B cell (primary cell): ENCODE measurements around the gene AFF3. TPM values are rescaled to one million over a fixed set of nuclear protein-coding genes. Genes with fewer than 3 reads are reported as not detected.

Experiments
- ATAC-seq: fragments of 200-7000 bp; cut with Tn5 transposase; one replicate; pipeline ENCODE4 v1.10.0; 2021; ENCODE audit warnings: low read depth, mild to moderate bottlenecking, moderate number of reproducible peaks, moderate library complexity
- CTCF ChIA-PET: fragments of 350-600 bp; sonication (Branson Sonifier 250); formaldehyde crosslinking; loops from one replicate; lab custom pipeline; 2021; ENCODE audit warnings: antibody characterized with exemption, inconsistent platforms; lab: Charles Lee
- POLR2A ChIA-PET: fragments of 350-600 bp; sonication (Branson Sonifier 250); formaldehyde crosslinking; loops from one replicate; lab custom pipeline; 2021; ENCODE audit warnings: antibody characterized with exemption; lab: Charles Lee
- DNase-seq: peaks from one replicate; pipeline ENCODE4 v3.0.0; 2013
- H2AFZ ChIP-seq: 2 replicates; pipeline ENCODE4 v1.6.1; 2012; ENCODE audit warnings: mild to moderate bottlenecking, low read depth, low read length; ENCODE audit not compliant: insufficient read depth, poor library complexity, severe bottlenecking
- H3K27ac ChIP-seq, 2 donors: 1 replicate in 1 of 2; 2 replicates in 1 of 2; pipeline ENCODE4 v1.5.1; 2012 to 2013; ENCODE audit warnings: low read length in 2 of 2, mild to moderate bottlenecking in 2 of 2, moderate library complexity in 1 of 2
- H3K27me3 ChIP-seq, 4 experiments: fragments of 200-600 bp in 1 of 4; sonication (generic) in 1 of 4; replicated peaks in 1 of 4; 1 replicate in 2 of 4; 2 replicates in 2 of 4; pipeline versions ENCODE4 v1.6.1 to v1.7.0; 2013 to 2016; ENCODE audit warnings: low read length in 3 of 4, mild to moderate bottlenecking in 2 of 4, mixed read lengths in 1 of 4, moderate library complexity in 1 of 4; ENCODE audit not compliant: insufficient read depth in 4 of 4, control insufficient read depth in 3 of 4; ENCODE audit errors: control extremely low read depth in 1 of 4
- H3K36me3 ChIP-seq, 2 experiments: replicated peaks in 1 of 2; 1 replicate in 1 of 2; 2 replicates in 1 of 2; pipeline versions ENCODE4 v1.6.1 to v1.7.1; 2013; ENCODE audit warnings: low read length in 1 of 2; ENCODE audit not compliant: insufficient read depth in 2 of 2, control insufficient read depth in 1 of 2; ENCODE audit errors: control extremely low read depth in 1 of 2, extremely low read depth in 1 of 2
- H3K4me1 ChIP-seq, 2 donors: fragments of 200-600 bp in 1 of 2; sonication (generic) in 1 of 2; 1 replicate in 1 of 2; 2 replicates in 1 of 2; pipeline versions ENCODE4 v1.5.1 to v1.6.1; 2013 to 2017; ENCODE audit warnings: low read length in 2 of 2; ENCODE audit not compliant: control insufficient read depth in 2 of 2, insufficient read depth in 2 of 2
- H3K4me2 ChIP-seq: replicated peaks from 2 replicates; pipeline ENCODE3; 2012; ENCODE audit warnings: mild to moderate bottlenecking, low read depth, low read length; ENCODE audit not compliant: poor library complexity, severe bottlenecking
- H3K4me3 ChIP-seq, 5 experiments: fragments of 200-600 bp in 1 of 5; sonication (generic) in 1 of 5; 1 replicate in 3 of 5; 2 replicates in 2 of 5; pipeline versions ENCODE4 v1.5.1 to v1.7.0; 2011 to 2016; ENCODE audit warnings: low read length in 4 of 5, mild to moderate bottlenecking in 4 of 5, low read depth in 2 of 5, control low read depth in 1 of 5, moderate library complexity in 1 of 5; ENCODE audit not compliant: insufficient read depth in 1 of 5; ENCODE audit errors: control extremely low read depth in 1 of 5, extremely low read depth in 1 of 5
- H3K79me2 ChIP-seq: fragments of 200-600 bp; sonication (generic); one replicate; pipeline ENCODE4 v1.6.0; 2016; ENCODE audit warnings: low read length; ENCODE audit not compliant: control insufficient read depth, insufficient read depth
- H3K9ac ChIP-seq: fragments of 200-600 bp; sonication (generic); 2 replicates; pipeline ENCODE4 v1.6.1; 2017; ENCODE audit warnings: mild to moderate bottlenecking, low read length, moderate library complexity
- H3K9me3 ChIP-seq, 3 donors: one replicate each; pipeline versions ENCODE4 v1.6.1 to v1.7.1; 2013; ENCODE audit warnings: low read length in 2 of 3; ENCODE audit not compliant: control insufficient read depth in 2 of 3, insufficient read depth in 1 of 3; ENCODE audit errors: control extremely low read depth in 1 of 3
- H4K20me1 ChIP-seq: 2 replicates; pipeline ENCODE4 v1.6.0; 2012; ENCODE audit warnings: mild to moderate bottlenecking, low read length; ENCODE audit not compliant: insufficient read depth, control insufficient read depth, poor library complexity, severe bottlenecking
- H3K27ac Mint-ChIP-seq: one replicate; pipeline ENCODE4 v1.8.0; 2021; ENCODE audit warnings: mixed read lengths
- H3K27me3 Mint-ChIP-seq: one replicate; pipeline ENCODE4 v1.8.0; 2021; ENCODE audit warnings: mixed read lengths
- H3K4me1 Mint-ChIP-seq: one replicate; pipeline ENCODE4 v1.8.0; 2021; ENCODE audit warnings: mixed read lengths
- H3K4me3 Mint-ChIP-seq: one replicate; pipeline ENCODE4 v1.8.0; 2021; ENCODE audit warnings: mixed read lengths
- H3K9me3 Mint-ChIP-seq: one replicate; pipeline ENCODE4 v1.8.0; 2022; ENCODE audit warnings: mixed read lengths; ENCODE audit not compliant: insufficient read depth
- EZH2 ChIP-seq: IDR thresholded peaks from 2 replicates; pipeline ENCODE4 v1.6.1; 2012; ENCODE audit warnings: borderline replicate concordance, low read depth, mild to moderate bottlenecking, moderate library complexity, low read length; ENCODE audit not compliant: insufficient read depth, poor library complexity, severe bottlenecking
- whole genome bisulfite sequencing: methylation state at CpG from one replicate; pipeline ENCODE4 v1.1.5; 2013; ENCODE audit warnings: missing lambda C conversion rate; ENCODE audit not compliant: insufficient coverage; 5-methylcytosine and 5-hydroxymethylcytosine counted together
- intact Hi-C: fragments of 100-400 bp; cut with micrococcal nuclease; formaldehyde crosslinking; loops from one replicate; pipeline ENCODE4 v1.10.0; 2022
- polyA plus RNA-seq: library from polyadenylated mRNA; depleted of rRNA; stranded (reverse); fragments of >200 nt; gene quantifications from 2 replicates; pipeline ENCODE4 v1.2.3, GENCODE V29; 2012
- total RNA-seq, 2 donors: library from RNA; stranded (reverse); fragments of 120-200 nt in 1 of 2; gene quantifications; 1 replicate in 1 of 2; 2 replicates in 1 of 2; pipeline versions ENCODE4 v1.2.3 to v1.2.4, GENCODE V29; 2013 to 2022
- TF ChIP-seq, protein P1 (sequence below): fragments of 200-600 bp; IDR thresholded peaks from one replicate; pipeline ENCODE4 v1.8.0; 2022; ENCODE audit warnings: antibody characterized with exemption, mild to moderate bottlenecking

The AFF3 gene
- total and polyA plus RNA-seq, 2 donors (not counting 1 experiment from before 2014, with no cell fraction given), result 117 to 830 TPM

DNA sequence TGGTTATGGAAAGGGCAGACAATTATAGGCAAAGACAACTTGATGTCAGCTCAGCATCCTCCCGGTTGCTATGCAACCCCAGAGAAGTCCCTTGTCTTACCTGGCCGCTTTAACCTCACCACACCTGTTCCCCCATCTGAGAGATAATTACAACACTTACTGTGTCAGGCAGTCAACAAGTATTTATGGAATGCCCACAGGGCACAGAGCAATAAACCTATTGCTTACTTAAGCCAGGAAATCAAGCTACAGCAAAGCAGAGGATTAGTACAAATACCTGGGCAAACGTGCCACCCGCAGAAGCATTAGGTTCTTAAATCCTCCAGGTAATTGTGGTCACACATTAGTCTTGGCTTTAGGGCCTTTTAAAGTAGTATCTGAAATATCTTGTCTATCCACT is 332.2 kb downstream of the AFF3 start:
- CTCF ChIA-PET, result no interaction called here
- Mint-ChIP-seq H3K9me3 (no peaks in the 10 kb centered on the region), H3K4me3 (no peak overlapping the region)

DNA sequence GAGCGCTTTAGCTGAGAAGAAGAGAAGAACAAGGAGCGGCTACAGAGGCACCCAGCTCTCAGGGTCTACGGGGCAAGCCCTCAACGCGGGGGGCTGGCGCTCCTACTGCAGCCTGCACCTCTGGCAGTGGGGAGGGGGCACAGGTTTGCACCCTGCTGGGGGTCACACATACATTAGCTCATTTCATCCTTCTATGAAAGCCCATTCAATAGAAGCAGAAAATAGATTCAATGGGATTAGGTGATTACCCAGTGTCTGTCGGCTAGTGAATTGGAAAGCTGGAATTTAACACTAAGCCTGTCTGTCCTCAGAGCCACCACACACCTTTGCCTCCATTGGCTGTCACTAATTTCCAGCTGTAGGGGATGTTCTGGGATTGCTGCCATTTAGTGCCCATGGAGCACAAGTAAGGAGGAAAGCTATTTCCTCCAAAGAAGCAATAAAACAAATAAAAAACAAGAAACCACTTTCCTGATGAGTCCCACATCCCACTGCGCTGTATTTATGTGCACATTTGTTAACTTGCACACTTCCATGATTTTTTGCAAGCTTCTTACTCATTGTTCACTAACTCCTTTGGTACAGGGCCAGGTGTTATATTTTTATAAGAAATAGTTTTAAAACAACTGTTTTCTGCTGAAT is 333.0 kb downstream of the AFF3 start:
- Histone ChIP-seq H3K79me2 (peaks cover 79% of the 10 kb centered on the region), H3K9ac (no peak overlapping the region), H3K4me1 (peaks cover 4 to 10% of the 10 kb centered on the region in 2 donors), H3K4me2 (no peak overlapping the region), H4K20me1 (peaks cover 84% of the 10 kb centered on the region), H2AFZ (no peak overlapping the region), H3K27ac (no peak overlapping the region), H3K4me3 (no peak overlapping the region), H3K9me3 (no peaks in the 10 kb centered on the region), H3K36me3 (peaks cover 4 to 31% of the 10 kb centered on the region in 2 experiments), H3K27me3 (no peaks in the 10 kb centered on the region)
- Mint-ChIP-seq H3K27ac (no peak overlapping the region), H3K4me1 (peaks cover 34% of the 10 kb centered on the region), H3K27me3 (no peaks in the 10 kb centered on the region), H3K9me3 (no peaks in the 10 kb centered on the region), H3K4me3 (no peak overlapping the region)
- ATAC-seq, result no peak
- CTCF ChIA-PET, result no interaction called here
- TF ChIP-seq, protein P1, sequence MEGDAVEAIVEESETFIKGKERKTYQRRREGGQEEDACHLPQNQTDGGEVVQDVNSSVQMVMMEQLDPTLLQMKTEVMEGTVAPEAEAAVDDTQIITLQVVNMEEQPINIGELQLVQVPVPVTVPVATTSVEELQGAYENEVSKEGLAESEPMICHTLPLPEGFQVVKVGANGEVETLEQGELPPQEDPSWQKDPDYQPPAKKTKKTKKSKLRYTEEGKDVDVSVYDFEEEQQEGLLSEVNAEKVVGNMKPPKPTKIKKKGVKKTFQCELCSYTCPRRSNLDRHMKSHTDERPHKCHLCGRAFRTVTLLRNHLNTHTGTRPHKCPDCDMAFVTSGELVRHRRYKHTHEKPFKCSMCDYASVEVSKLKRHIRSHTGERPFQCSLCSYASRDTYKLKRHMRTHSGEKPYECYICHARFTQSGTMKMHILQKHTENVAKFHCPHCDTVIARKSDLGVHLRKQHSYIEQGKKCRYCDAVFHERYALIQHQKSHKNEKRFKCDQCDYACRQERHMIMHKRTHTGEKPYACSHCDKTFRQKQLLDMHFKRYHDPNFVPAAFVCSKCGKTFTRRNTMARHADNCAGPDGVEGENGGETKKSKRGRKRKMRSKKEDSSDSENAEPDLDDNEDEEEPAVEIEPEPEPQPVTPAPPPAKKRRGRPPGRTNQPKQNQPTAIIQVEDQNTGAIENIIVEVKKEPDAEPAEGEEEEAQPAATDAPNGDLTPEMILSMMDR, result no peak
- TF ChIP-seq EZH2, result no peak
- POLR2A ChIA-PET, result no interaction called here
- intact Hi-C loops, result no loop called here
- 100% methylated on average over 2 of the region's 8 CpGs for WGBS
- no peak for DNase-seq

More for the DNA sequence above, 332.2 kb downstream of the AFF3 start:
- intact Hi-C loops, result no loop called here
- Mint-ChIP-seq H3K4me1 (peaks cover 27% of the 10 kb centered on the region), H3K27ac (no peak overlapping the region), H3K27me3 (no peaks in the 10 kb centered on the region)
- no peak overlapping the region for H3K27ac ChIP-seq
- no peaks in the 10 kb centered on the region for H3K9me3 ChIP-seq
- DNase-seq, result no peak
- no peak overlapping the region for H2AFZ ChIP-seq
- no peak overlapping the region for H3K4me2 ChIP-seq
- H3K4me1 ChIP-seq, result peaks cover 0 to 5% of the 10 kb centered on the region in 2 donors
- POLR2A ChIA-PET, result no interaction called here
- WGBS, result 95% methylated on average over 2 of the region's 4 CpGs
- TF ChIP-seq, protein P1, result no peak
- TF ChIP-seq EZH2, result no peak
- ATAC-seq, result no peak
- no peaks in the 10 kb centered on the region for H3K27me3 ChIP-seq
- no peak overlapping the region for H3K9ac ChIP-seq
- peaks cover 4 to 31% of the 10 kb centered on the region in 2 experiments for H3K36me3 ChIP-seq
- H3K79me2 ChIP-seq, result peaks cover 88% of the 10 kb centered on the region
- no peak overlapping the region for H3K4me3 ChIP-seq
- H4K20me1 ChIP-seq, result peaks cover 84% of the 10 kb centered on the region
